ENCODE results near the gene ITGA7.

ITGA7 gene

DNA sequence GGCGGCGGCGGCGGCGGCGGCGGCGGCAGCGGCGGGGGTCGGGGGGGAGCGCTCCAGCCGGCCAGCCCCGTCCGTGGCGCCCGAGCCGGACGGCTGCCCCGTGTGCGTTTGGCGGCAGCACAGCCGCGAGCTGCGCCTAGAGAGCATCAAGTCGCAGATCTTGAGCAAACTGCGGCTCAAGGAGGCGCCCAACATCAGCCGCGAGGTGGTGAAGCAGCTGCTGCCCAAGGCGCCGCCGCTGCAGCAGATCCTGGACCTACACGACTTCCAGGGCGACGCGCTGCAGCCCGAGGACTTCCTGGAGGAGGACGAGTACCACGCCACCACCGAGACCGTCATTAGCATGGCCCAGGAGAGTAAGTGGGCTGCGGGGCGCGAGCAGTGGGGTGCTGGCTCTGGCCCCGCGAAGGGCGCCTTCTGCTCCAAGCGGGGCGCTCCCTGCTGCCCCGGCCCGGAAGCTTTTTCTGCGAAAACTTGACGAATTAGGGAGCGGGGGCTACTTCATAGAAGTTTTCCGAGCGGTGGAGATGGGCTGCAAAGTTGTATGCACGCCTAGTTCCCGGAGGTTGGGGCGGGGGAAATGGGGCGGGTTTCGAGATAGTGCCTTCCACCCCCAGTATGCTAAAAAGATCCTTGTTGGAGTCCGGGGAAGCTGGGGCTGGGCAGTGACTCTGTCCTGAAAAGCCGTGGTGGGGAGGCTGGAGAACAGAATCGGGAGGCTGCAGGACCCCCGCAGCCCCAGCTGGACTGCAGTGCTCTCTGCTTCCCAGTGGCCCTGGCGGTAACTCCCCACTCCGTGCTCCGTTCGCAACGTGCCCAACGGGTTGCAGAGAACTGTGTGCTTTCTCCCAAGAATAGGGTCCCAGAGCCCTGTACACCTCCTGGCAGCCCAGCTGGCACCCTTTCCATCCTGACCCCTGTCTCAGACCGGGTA lies 36.0 kb upstream of the ITGA7 start:
- Histone ChIP-seq H3K27ac (ENCODE audit: low read depth, low read length) (no peak overlapping the region), H3K27me3 (ENCODE audit: control insufficient read depth in 1 of 2, insufficient read depth in 2 of 2, low read length in 2 of 2) (peaks cover 3 to 12% of the 10 kb centered on the region in 2 donors), H3K36me3 (ENCODE audit: control insufficient read depth in 1 of 2, insufficient read depth in 2 of 2, low read length in 2 of 2) (no peaks in the 10 kb centered on the region), H3K9ac (ENCODE audit: low read depth in 1 of 2, low read length in 2 of 2) (peak overlapping the region; percentile 33 to 61), H3K4me1 (ENCODE audit: control insufficient read depth in 1 of 2, insufficient read depth in 2 of 2, low read length in 2 of 2) (peaks cover 8 to 12% of the 10 kb centered on the region in 2 donors), H3K4me3 (ENCODE audit: low read depth in 1 of 2, low read length in 2 of 2) (peak overlapping the region; percentile 65 to 71), H3K9me3 (ENCODE audit: control insufficient read depth in 1 of 2, low read length in 2 of 2) (no peaks in the 10 kb centered on the region)

DNA sequence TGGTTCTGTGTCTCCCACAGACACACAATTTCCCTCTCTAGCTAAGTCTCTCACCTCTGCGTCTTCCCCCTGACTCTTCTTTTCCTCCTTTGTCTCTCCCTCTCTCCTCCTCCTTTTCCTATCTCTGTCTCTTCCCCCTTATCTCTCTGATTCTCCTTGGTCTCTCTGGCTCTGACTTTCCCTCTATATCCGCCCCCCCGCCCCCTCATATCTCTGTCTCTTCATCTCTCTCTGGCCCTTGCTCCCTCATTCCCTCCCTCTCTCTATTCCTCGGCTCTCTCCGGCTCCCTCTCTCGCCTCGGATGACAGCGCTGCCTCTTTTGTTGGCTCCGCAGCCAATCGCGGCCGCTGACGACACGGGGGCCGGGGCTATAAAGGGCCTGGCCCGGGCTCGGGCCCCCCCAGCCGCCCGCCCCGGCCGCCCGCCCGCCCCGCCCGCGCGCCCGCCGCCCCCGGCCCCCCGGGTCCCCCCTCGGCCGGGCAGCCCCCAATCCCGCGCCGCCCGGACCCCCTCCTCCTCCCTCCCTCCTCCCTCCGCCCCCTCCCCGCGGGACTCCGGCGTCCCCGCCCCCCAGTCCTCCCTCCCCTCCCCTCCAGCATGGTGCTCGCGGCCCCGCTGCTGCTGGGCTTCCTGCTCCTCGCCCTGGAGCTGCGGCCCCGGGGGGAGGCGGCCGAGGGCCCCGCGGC lies 35.2 kb upstream of the ITGA7 start, which contains the start of gene GDF11:
Gene GDF11 (plus strand): TSS at position 404 of the 687 bp plus-strand sequence. CDS start 195 bp downstream, at position 599.
- no peaks in the 10 kb centered on the region for H3K36me3 ChIP-seq (ENCODE audit: control insufficient read depth in 1 of 2, insufficient read depth in 2 of 2, low read length in 2 of 2)
- H3K9ac ChIP-seq (ENCODE audit: low read depth in 1 of 2, low read length in 2 of 2): peak within 1 kb of the TSS; percentile 33 to 61
- peaks cover 3 to 12% of the 10 kb centered on the region in 2 donors for H3K27me3 ChIP-seq (ENCODE audit: control insufficient read depth in 1 of 2, insufficient read depth in 2 of 2, low read length in 2 of 2)
- no peak within 1 kb of the TSS for H3K27ac ChIP-seq (ENCODE audit: low read depth, low read length)
- peak within 1 kb of the TSS; percentile 65 to 71 for H3K4me3 ChIP-seq (ENCODE audit: low read depth in 1 of 2, low read length in 2 of 2)
- H3K4me1 ChIP-seq (ENCODE audit: control insufficient read depth in 1 of 2, insufficient read depth in 2 of 2, low read length in 2 of 2): peaks cover 15 to 18% of the 10 kb centered on the region in 2 donors
- no peaks in the 10 kb centered on the region for H3K9me3 ChIP-seq (ENCODE audit: control insufficient read depth in 1 of 2, low read length in 2 of 2)

GRCh38 chr12:55741931-55742680 lies 34.4 kb upstream of the ITGA7 start:
- Histone ChIP-seq H3K27me3 (ENCODE audit: control insufficient read depth in 1 of 2, insufficient read depth in 2 of 2, low read length in 2 of 2) (peaks cover 3 to 12% of the 10 kb centered on the region in 2 donors), H3K27ac (ENCODE audit: low read depth, low read length) (no peak overlapping the region), H3K9ac (ENCODE audit: low read depth in 1 of 2, low read length in 2 of 2) (peak overlapping the region in 1 of 2 donors; percentile 20), H3K9me3 (ENCODE audit: control insufficient read depth in 1 of 2, low read length in 2 of 2) (no peaks in the 10 kb centered on the region), H3K4me1 (ENCODE audit: control insufficient read depth in 1 of 2, insufficient read depth in 2 of 2, low read length in 2 of 2) (peaks cover 17 to 24% of the 10 kb centered on the region in 2 donors), H3K36me3 (ENCODE audit: control insufficient read depth in 1 of 2, insufficient read depth in 2 of 2, low read length in 2 of 2) (no peaks in the 10 kb centered on the region), H3K4me3 (ENCODE audit: low read depth in 1 of 2, low read length in 2 of 2) (peak overlapping the region in 1 of 2 donors; percentile 25)

DNA sequence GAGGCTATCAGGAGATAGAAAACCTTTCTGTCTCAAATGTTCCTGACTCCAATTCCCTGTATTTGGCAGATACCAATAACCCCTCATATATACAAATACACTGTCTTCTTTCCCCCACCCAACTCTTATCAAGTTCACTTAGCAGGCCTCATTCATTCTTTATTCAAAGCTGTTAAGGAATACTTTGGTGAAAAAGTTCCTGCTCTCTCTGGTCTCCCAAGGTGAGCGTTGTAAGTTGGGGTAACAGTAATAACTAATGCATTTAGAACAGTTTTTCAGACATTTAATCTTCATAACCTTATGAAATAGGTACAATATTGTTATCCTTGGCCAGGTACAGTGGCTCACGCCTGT lies 31.3 kb upstream of the ITGA7 start:
- Histone ChIP-seq H3K36me3 (ENCODE audit: control insufficient read depth in 1 of 2, insufficient read depth in 2 of 2, low read length in 2 of 2) (no peaks in the 10 kb centered on the region), H3K9ac (ENCODE audit: low read depth in 1 of 2, low read length in 2 of 2) (peak overlapping the region in 1 of 2 donors; percentile 4), H3K27ac (ENCODE audit: low read depth, low read length) (no peak overlapping the region), H3K4me1 (ENCODE audit: control insufficient read depth in 1 of 2, insufficient read depth in 2 of 2, low read length in 2 of 2) (peaks cover 12 to 22% of the 10 kb centered on the region in 2 donors), H3K4me3 (ENCODE audit: low read depth in 1 of 2, low read length in 2 of 2) (peak overlapping the region in 1 of 2 donors; percentile 67), H3K9me3 (ENCODE audit: control insufficient read depth in 1 of 2, low read length in 2 of 2) (no peaks in the 10 kb centered on the region), H3K27me3 (ENCODE audit: control insufficient read depth in 1 of 2, insufficient read depth in 2 of 2, low read length in 2 of 2) (peaks cover under 1 to 6% of the 10 kb centered on the region in 2 donors)

- Histone ChIP-seq H3K36me3 (ENCODE audit: control insufficient read depth in 1 of 2, insufficient read depth in 2 of 2, low read length in 2 of 2) (no peaks in the 10 kb centered on the region), H3K9ac (ENCODE audit: low read depth in 1 of 2, low read length in 2 of 2) (peak overlapping the region; percentile 4 to 61), H3K4me1 (ENCODE audit: control insufficient read depth in 1 of 2, insufficient read depth in 2 of 2, low read length in 2 of 2) (peaks cover 10 to 15% of the 10 kb centered on the region in 2 donors), H3K9me3 (ENCODE audit: control insufficient read depth in 1 of 2, low read length in 2 of 2) (no peaks in the 10 kb centered on the region), H3K27ac (ENCODE audit: low read depth, low read length) (no peak overlapping the region), H3K4me3 (ENCODE audit: low read depth in 1 of 2, low read length in 2 of 2) (peak overlapping the region; percentile 66 to 67), H3K27me3 (ENCODE audit: control insufficient read depth in 1 of 2, insufficient read depth in 2 of 2, low read length in 2 of 2) (peaks cover 0 to 5% of the 10 kb centered on the region in 2 donors)
These were observed 30.7 kb upstream of the ITGA7 start for GRCh38 chr12:55738123-55739024.

DNA sequence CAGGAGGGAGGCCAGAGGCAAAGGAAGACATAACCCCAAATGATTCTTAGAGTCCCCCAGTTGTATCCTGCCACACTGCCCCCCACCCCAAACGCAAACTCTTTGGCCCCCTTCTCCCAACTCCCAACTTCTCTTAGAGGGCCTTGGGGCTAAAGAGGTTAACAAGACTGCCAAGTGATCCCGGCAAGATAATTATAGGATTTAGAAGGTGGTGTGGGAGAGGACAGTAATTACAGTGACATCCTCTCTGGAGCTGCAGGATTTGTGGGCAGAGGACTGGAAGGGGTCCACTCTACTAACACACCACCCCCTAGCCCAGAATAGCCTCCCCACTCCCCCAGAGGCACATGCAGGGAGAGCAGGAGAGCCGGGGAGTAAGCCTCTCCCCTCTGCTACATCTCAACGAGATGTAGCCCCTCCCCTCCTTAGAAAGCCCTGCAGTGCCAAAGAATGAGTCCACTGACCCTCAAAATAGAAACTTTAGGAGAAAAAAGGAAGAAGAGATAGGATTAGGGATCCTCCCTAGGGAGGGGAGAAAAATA lies 29.9 kb upstream of the ITGA7 start:
- Histone ChIP-seq H3K27me3 (ENCODE audit: control insufficient read depth in 1 of 2, insufficient read depth in 2 of 2, low read length in 2 of 2) (peaks cover 0 to 5% of the 10 kb centered on the region in 2 donors), H3K27ac (ENCODE audit: low read depth, low read length) (no peak overlapping the region), H3K9ac (ENCODE audit: low read depth in 1 of 2, low read length in 2 of 2) (peak overlapping the region; percentile 4 to 61), H3K36me3 (ENCODE audit: control insufficient read depth in 1 of 2, insufficient read depth in 2 of 2, low read length in 2 of 2) (no peaks in the 10 kb centered on the region), H3K9me3 (ENCODE audit: control insufficient read depth in 1 of 2, low read length in 2 of 2) (no peaks in the 10 kb centered on the region), H3K4me1 (ENCODE audit: control insufficient read depth in 1 of 2, insufficient read depth in 2 of 2, low read length in 2 of 2) (peaks cover 10 to 15% of the 10 kb centered on the region in 2 donors), H3K4me3 (ENCODE audit: low read depth in 1 of 2, low read length in 2 of 2) (peak overlapping the region in 1 of 2 donors; percentile 66)

DNA sequence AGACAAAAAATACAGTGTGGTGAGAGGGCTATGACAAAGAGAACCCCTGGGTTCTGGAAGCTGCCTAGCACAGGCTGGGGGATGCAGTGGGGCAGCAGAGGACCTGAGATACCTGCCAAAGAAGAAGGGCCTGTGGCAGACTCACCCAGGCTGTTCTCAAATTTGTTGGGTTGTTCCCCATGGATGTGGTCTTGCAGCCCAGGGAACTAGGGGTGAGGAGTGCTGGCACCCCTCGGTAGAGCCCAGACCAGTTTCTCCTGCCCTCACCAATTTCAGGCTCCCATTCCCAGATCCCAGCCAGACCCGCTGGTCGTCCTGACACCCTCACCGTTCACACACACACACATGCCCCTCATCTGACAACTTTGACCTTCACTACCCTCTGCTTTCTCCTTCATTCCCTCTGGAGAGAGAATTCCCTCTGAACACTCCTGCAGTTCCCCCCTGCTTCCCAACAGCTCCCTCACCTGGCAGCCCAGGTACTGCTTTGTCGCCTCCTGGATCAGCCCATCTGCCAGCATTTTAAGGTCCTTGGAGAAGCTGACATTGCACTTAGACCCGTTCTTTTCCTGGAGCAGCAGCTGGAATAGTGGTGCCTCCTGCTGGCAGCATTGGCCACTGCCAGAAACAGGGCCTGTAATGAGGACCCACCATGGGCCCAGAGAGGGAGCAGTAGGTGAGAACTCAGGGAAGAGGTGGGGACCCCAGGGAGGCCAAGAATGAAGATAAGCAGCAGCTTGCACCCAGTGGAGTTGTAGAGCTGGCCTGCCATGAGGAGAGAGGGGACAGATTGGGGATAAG lies 29.3 kb upstream of the ITGA7 start:
- H3K36me3 ChIP-seq (ENCODE audit: control insufficient read depth in 1 of 2, insufficient read depth in 2 of 2, low read length in 2 of 2): no peaks in the 10 kb centered on the region
- no peaks in the 10 kb centered on the region for H3K9me3 ChIP-seq (ENCODE audit: control insufficient read depth in 1 of 2, low read length in 2 of 2)
- H3K27me3 ChIP-seq (ENCODE audit: control insufficient read depth in 1 of 2, insufficient read depth in 2 of 2, low read length in 2 of 2): peaks cover 0 to 4% of the 10 kb centered on the region in 2 donors
- H3K4me1 ChIP-seq (ENCODE audit: control insufficient read depth in 1 of 2, insufficient read depth in 2 of 2, low read length in 2 of 2): peaks cover 10 to 15% of the 10 kb centered on the region in 2 donors
- H3K9ac ChIP-seq (ENCODE audit: low read depth in 1 of 2, low read length in 2 of 2): no peak overlapping the region
- no peak overlapping the region for H3K4me3 ChIP-seq (ENCODE audit: low read depth in 1 of 2, low read length in 2 of 2)
- H3K27ac ChIP-seq (ENCODE audit: low read depth, low read length): no peak overlapping the region

DNA sequence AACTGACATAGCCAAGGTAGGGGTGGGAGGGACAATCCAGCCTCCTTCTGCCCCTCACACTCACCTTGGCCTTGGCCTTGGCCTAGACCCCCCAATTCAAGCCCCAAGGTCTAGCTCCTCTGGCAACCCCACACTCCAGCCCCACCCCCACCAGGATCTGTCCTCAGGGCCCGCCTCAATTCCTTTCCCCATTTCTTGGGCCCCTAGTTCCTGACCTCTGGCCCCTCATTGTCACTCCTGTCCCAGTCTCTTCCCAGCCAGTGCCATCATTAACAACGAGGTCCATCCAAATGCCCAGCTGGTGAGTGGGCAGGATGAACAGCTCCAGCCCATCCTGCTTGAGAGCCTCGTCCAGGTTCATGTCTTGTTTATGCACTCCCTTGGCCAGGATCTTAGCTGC lies 28.4 kb upstream of the ITGA7 start:
- Histone ChIP-seq H3K27ac (ENCODE audit: low read depth, low read length) (no peak overlapping the region), H3K36me3 (ENCODE audit: control insufficient read depth in 1 of 2, insufficient read depth in 2 of 2, low read length in 2 of 2) (no peaks in the 10 kb centered on the region), H3K4me3 (ENCODE audit: low read depth in 1 of 2, low read length in 2 of 2) (no peak overlapping the region), H3K9ac (ENCODE audit: low read depth in 1 of 2, low read length in 2 of 2) (no peak overlapping the region), H3K27me3 (ENCODE audit: control insufficient read depth in 1 of 2, insufficient read depth in 2 of 2, low read length in 2 of 2) (no peaks in the 10 kb centered on the region), H3K4me1 (ENCODE audit: control insufficient read depth in 1 of 2, insufficient read depth in 2 of 2, low read length in 2 of 2) (peaks cover 10 to 15% of the 10 kb centered on the region in 2 donors), H3K9me3 (ENCODE audit: control insufficient read depth in 1 of 2, low read length in 2 of 2) (no peaks in the 10 kb centered on the region)

All from duodenal mucosa (tissue), 2 donors.